OCI-LY7 (cell line): ENCODE measurements around the gene FCHSD2. TPM values are rescaled to one million over a fixed set of nuclear protein-coding genes. Genes with fewer than 3 reads are reported as not detected.

Source experiments
- BruUV-seq: library from RNA; stranded (reverse); fragments of 400-500 nt; replicated peaks from 2 replicates; lab custom pipeline; 2021; lab: Mats Ljungman, UMichigan
- CTCF ChIA-PET: fragments of 300-600 bp; sonication (Branson Sonifier 250); formaldehyde crosslinking; loops from one replicate; lab custom pipeline; 2022; ENCODE audit warnings: antibody characterized with exemption; ENCODE audit not compliant: unreplicated experiment; lab: Charles Lee
- POLR2A ChIA-PET: fragments of 300-600 bp; sonication (Branson Sonifier 250); formaldehyde crosslinking; loops from one replicate; lab custom pipeline; 2022; ENCODE audit warnings: antibody characterized with exemption; lab: Charles Lee
- DNase-seq: peaks from one replicate; pipeline ENCODE4 v3.0.0-alpha.2; 2015; ENCODE audit warnings: low spot score
- H2AFZ ChIP-seq: fragments of 200-600 bp; sonication (generic), shearing (Covaris generic); 2 replicates; pipeline ENCODE4 v1.6.1; 2014; ENCODE audit warnings: mild to moderate bottlenecking, antibody characterized with exemption, low read length, moderate library complexity
- H3K27ac ChIP-seq: fragments of 200-600 bp; sonication (generic); 2 replicates; pipeline ENCODE4 v1.5.1; 2014; ENCODE audit warnings: mixed run types, low read depth, mild to moderate bottlenecking, moderate library complexity, low read length, inconsistent platforms; ENCODE audit not compliant: poor library complexity, severe bottlenecking
- H3K36me3 ChIP-seq: fragments of 200-600 bp; sonication (generic); 2 replicates; pipeline ENCODE4 v1.6.1; 2014; ENCODE audit warnings: mild to moderate bottlenecking, antibody characterized with exemption, low read length, moderate library complexity, mixed read lengths; ENCODE audit not compliant: insufficient read depth
- H3K4me1 ChIP-seq: fragments of 200-600 bp; sonication (generic); 2 replicates; pipeline ENCODE4 v1.5.1; 2014; ENCODE audit warnings: mild to moderate bottlenecking, low read length; ENCODE audit not compliant: insufficient read depth, poor library complexity, severe bottlenecking
- H3K4me2 ChIP-seq: fragments of 200-600 bp; sonication (generic); 2 replicates; pipeline ENCODE4 v1.6.1; 2014; ENCODE audit warnings: mild to moderate bottlenecking, low read length
- H3K4me3 ChIP-seq: fragments of 200-600 bp; sonication (generic); 2 replicates; pipeline ENCODE4 v1.5.1; 2014; ENCODE audit warnings: mild to moderate bottlenecking, low read depth, low read length; ENCODE audit not compliant: poor library complexity, severe bottlenecking
- H3K79me2 ChIP-seq: fragments of 200-600 bp; sonication (generic); 2 replicates; pipeline ENCODE4 v1.6.1; 2016; ENCODE audit warnings: low read depth, mild to moderate bottlenecking, low read length, moderate library complexity, mixed read lengths; ENCODE audit not compliant: insufficient read depth
- H3K9me2 ChIP-seq: fragments of 200-600 bp; sonication (generic); 2 replicates; pipeline ENCODE4 v1.6.1; 2016; ENCODE audit warnings: mild to moderate bottlenecking, low read length, mixed read lengths; ENCODE audit not compliant: insufficient read depth
- H3K9me3 ChIP-seq: fragments of 200-600 bp; sonication (generic); 2 replicates; pipeline ENCODE4 v1.6.1; 2014; ENCODE audit warnings: mild to moderate bottlenecking, mixed run types, low read length, mixed read lengths
- H4K20me1 ChIP-seq: fragments of 200-600 bp; sonication (generic); 2 replicates; pipeline ENCODE4 v1.6.1; 2014; ENCODE audit warnings: mild to moderate bottlenecking, antibody characterized with exemption, low read length, moderate library complexity, mixed read lengths; ENCODE audit not compliant: insufficient read depth
- CTCF ChIP-seq: fragments of 200-600 bp; sonication (generic); conservative IDR thresholded peaks from 2 replicates; pipeline ENCODE4 v1.5.1; 2014; ENCODE audit warnings: mild to moderate bottlenecking, antibody characterized with exemption, low read length, moderate library complexity, mixed read lengths
- EZH2phosphoT487 ChIP-seq: fragments of 200-600 bp; sonication (generic); IDR thresholded peaks from 2 replicates; pipeline ENCODE4 v1.6.1; 2018; ENCODE audit warnings: low read depth, borderline replicate concordance, mild to moderate bottlenecking, mixed run types, antibody characterized with exemption, low read length, moderate library complexity, mixed read lengths
- intact Hi-C: fragments of 100-400 bp; cut with micrococcal nuclease; formaldehyde crosslinking; loops from one replicate; pipeline ENCODE4 v1.10.0; 2022; ENCODE audit not compliant: unreplicated experiment
- total RNA-seq, 2 experiments: library from RNA; depleted of rRNA in 1 of 2; stranded (reverse); fragments of >200 nt in 1 of 2; shearing (Covaris generic) in 1 of 2; gene quantifications; 2 replicates each; pipeline ENCODE4 v1.2.3, GENCODE V29; 2014 to 2022

The FCHSD2 gene
- total RNA-seq, 2 experiments from 2014 or later = 39.0 to 147 TPM

GRCh38 chr11:73147771-73148681 is 5.9 kb upstream of the FCHSD2 start:
- Histone ChIP-seq H3K9me2 (no peaks in the 10 kb centered on the region), H2AFZ (peak overlapping the region; percentile 31; the same call in 1 of the 2 replicates), H3K79me2 (peaks cover 5% of the 10 kb centered on the region; the same call in 1 of the 2 replicates), H4K20me1 (no peaks in the 10 kb centered on the region), H3K9me3 (no peaks in the 10 kb centered on the region), H3K27ac (peak overlapping the region; percentile 44), H3K36me3 (0 out of 2 replicates have a peak, but pooled peaks cover 4% of the 10 kb centered on the region), H3K4me3 (no peak overlapping the region), H3K4me1 (peaks cover 98% of the 10 kb centered on the region), H3K4me2 (peak overlapping the region; percentile 40)
- ChIA-PET POLR2A (interaction anchor here (0.9 to 15.8 kb wide), 5 partner anchors 10 to 333 kb away, joined by 4 to 136 read pairs (median 13); no protein-coding TSS in a partner anchor), CTCF (interaction anchor here (1.2 kb wide), 1 partner anchor 30 kb away, joined by 4 read pairs; no protein-coding TSS in a partner anchor)
- no TSS peak for BruUV-seq
- intact Hi-C loops = no loop called here
- no peak for TF ChIP-seq EZH2phosphoT487
- TF ChIP-seq CTCF = no peak
- no peak for DNase-seq

- Histone ChIP-seq H3K4me2 (peak overlapping the region; percentile 40; the same call in 1 of the 2 replicates), H3K4me3 (no peak overlapping the region), H2AFZ (no peak overlapping the region; the same call in 1 of the 2 replicates), H3K27ac (peak overlapping the region; percentile 97), H4K20me1 (no peaks in the 10 kb centered on the region), H3K4me1 (peaks cover 83% of the 10 kb centered on the region), H3K9me3 (no peaks in the 10 kb centered on the region), H3K9me2 (no peaks in the 10 kb centered on the region), H3K36me3 (peaks cover 9% of the 10 kb centered on the region), H3K79me2 (peaks cover 13% of the 10 kb centered on the region)
- CTCF ChIA-PET = interaction anchor here (0.6 to 2.4 kb wide), 2 partner anchors 32 to 409 kb away, joined by 3 to 11 read pairs; no protein-coding TSS in a partner anchor
- intact Hi-C loops = no loop called here
- no peak for TF ChIP-seq CTCF
- no peak for TF ChIP-seq EZH2phosphoT487
- DNase-seq = no peak
- POLR2A ChIA-PET = interaction anchor here (0.6 to 15.8 kb wide), 7 partner anchors 9 to 399 kb away, joined by 3 to 136 read pairs (median 8); no protein-coding TSS in a partner anchor
- BruUV-seq = no TSS peak
Measured at GRCh38 chr11:73145986-73146575, 4.0 kb upstream of the FCHSD2 start.
